Spleen (tissue), 11 donors: ENCODE measurements around the gene KCNJ5. TPM values are rescaled to one million over a fixed set of nuclear protein-coding genes. Genes with fewer than 3 reads are reported as not detected.

ENCODE experiments used
- DNase-seq: peaks from one replicate; pipeline ENCODE4 v3.0.0-alpha.2; 2020
- H3K27ac ChIP-seq, 8 donors: fragments of 200-600 bp; sonication (generic) in 7 of 8; 1 replicate in 4 of 8; 2 replicates in 4 of 8; pipeline versions ENCODE4 v1.5.0 to v1.8.0; 2016 to 2021; ENCODE audit warnings: inconsistent platforms in 4 of 8, mild to moderate bottlenecking in 4 of 8, moderate library complexity in 1 of 8
- H3K27me3 ChIP-seq, 7 donors: fragments of 200-600 bp; sonication (generic) in 6 of 7; replicated peaks in 1 of 7; 1 replicate in 4 of 7; 2 replicates in 3 of 7; pipeline versions ENCODE4 v1.5.0 to v1.8.0; 2016 to 2021; ENCODE audit warnings: inconsistent platforms in 3 of 7, mild to moderate bottlenecking in 1 of 7
- H3K36me3 ChIP-seq, 6 donors: fragments of 200-600 bp; sonication (generic) in 5 of 6; 1 replicate in 4 of 6; 2 replicates in 2 of 6; pipeline versions ENCODE4 v1.5.0 to v1.8.0; 2016 to 2021; ENCODE audit warnings: inconsistent platforms in 2 of 6
- H3K4me1 ChIP-seq, 6 donors: fragments of 200-600 bp; sonication (generic) in 5 of 6; 1 replicate in 3 of 6; 2 replicates in 3 of 6; pipeline versions ENCODE4 v1.5.0 to v1.8.0; 2016 to 2021; ENCODE audit warnings: inconsistent platforms in 3 of 6
- H3K4me3 ChIP-seq, 8 donors: fragments of 200-600 bp; sonication (generic) in 7 of 8; 1 replicate in 4 of 8; 2 replicates in 4 of 8; pipeline versions ENCODE4 v1.5.0 to v1.8.0; 2016 to 2021; ENCODE audit warnings: inconsistent platforms in 4 of 8, mild to moderate bottlenecking in 4 of 8, moderate library complexity in 2 of 8
- H3K9me3 ChIP-seq, 8 donors: fragments of 200-600 bp; sonication (generic) in 7 of 8; 1 replicate in 4 of 8; 2 replicates in 4 of 8; pipeline versions ENCODE4 v1.5.0 to v1.8.0; 2016 to 2021; ENCODE audit warnings: inconsistent platforms in 4 of 8
- CTCF ChIP-seq, 11 experiments: fragments of 200-600 bp in 7 of 11; fragments of 450-650 bp in 4 of 11; sonication (generic) in 4 of 11; IDR thresholded peaks in 8 of 11; conservative IDR thresholded peaks in 3 of 11; 1 replicate in 7 of 11; 2 replicates in 4 of 11; pipeline versions ENCODE4 v1.4.0 to v1.8.0; 2016 to 2021; ENCODE audit warnings: antibody characterized with exemption in 11 of 11, inconsistent platforms in 4 of 11, mild to moderate bottlenecking in 1 of 11
- POLR2A ChIP-seq, 3 donors: fragments of 450-650 bp; IDR thresholded peaks; one replicate each; pipeline ENCODE4 v1.5.1; 2017; ENCODE audit warnings: antibody characterized with exemption in 3 of 3, mild to moderate bottlenecking in 1 of 3
- POLR2AphosphoS5 ChIP-seq, 3 donors: sonication (generic); formaldehyde crosslinking; IDR thresholded peaks; one replicate each; pipeline ENCODE4 v1.5.1; 2017; ENCODE audit warnings: antibody characterized with exemption in 3 of 3
- WGBS, 5 donors: extraction: QIAGEN DNeasy Blood & Tissue Kit in 3 of 5; methylation state at CpG; one replicate each; pipeline versions ENCODE4 v1.1.5 to v1.1.7; 2013 to 2018; 5-methylcytosine and 5-hydroxymethylcytosine counted together
- intact Hi-C: fragments of 100-400 bp; cut with DNase I; formaldehyde crosslinking; loops from one replicate; pipeline ENCODE4 v1.15.0; 2023; ENCODE audit warnings: low total_unique reads
- polyA plus RNA-seq, 3 donors: library from polyadenylated mRNA; stranded (reverse); fragments of 200-250 nt; gene quantifications; one replicate each; pipeline ENCODE4 v1.2.1, GENCODE V29; 2013
- total RNA-seq, 7 donors: library from RNA; depleted of rRNA in 3 of 7; stranded (reverse); fragments of >200 nt in 3 of 7; fragmentation: NEBNext Ultra II Directional in 4 of 7; extraction: Animal tissue kit (Norgen Biotek cat#: 25700) in 4 of 7; gene quantifications; one replicate each; pipeline versions ENCODE4 v1.1.0 to v1.2.1, GENCODE V29; 2016 to 2021
- donor health status: healthy with polysubstance abuse.
- donor health status: DM: no; HTN: no; CAD: no; lungs with moderate emphysema.
- donor health status: DM: no; HTN: no; CAD: no.
- donor health status: Bipolar disorder and iron deficiency.
- donor health status: healthy.
- donor health status: DM: no; HTN: no; CAD: no.
- donor health status: DM: yes; HTN: yes; CAD: no.

Gene KCNJ5
- total and polyA plus RNA-seq, 10 donors: 0.42 to 45.4 (median 12.0) TPM

GRCh38 chr11:128948583-128948982 is 57.4 kb downstream of the KCNJ5 start:
- peaks cover 0 to 3% (median 0%) of the 10 kb centered on the region in 7 donors for H3K27me3 ChIP-seq
- H3K4me3 ChIP-seq: no peak overlapping the region
- 28 to 53% (median 33%) methylated on average over 3 of the region's 3 CpGs for WGBS, 5 donors
- no peak overlapping the region for H3K27ac ChIP-seq
- H3K36me3 ChIP-seq: no peaks in the 10 kb centered on the region
- TF ChIP-seq POLR2A (IDR thresholded peaks at IDR 0.05): no peak
- no peak for TF ChIP-seq POLR2AphosphoS5 (IDR thresholded peaks at IDR 0.05)
- TF ChIP-seq CTCF (IDR thresholded peaks at IDR 0.05 in 8 of 11, conservative IDR thresholded peaks at IDR 0.05 in 3 of 11): peak in 4 of 11 experiments; percentile 33 to 43 (median 38)
- H3K4me1 ChIP-seq: no peaks in the 10 kb centered on the region
- DNase-seq: no peak
- no peaks in the 10 kb centered on the region for H3K9me3 ChIP-seq
- intact Hi-C loops: no loop called here

- TF ChIP-seq CTCF (IDR thresholded peaks at IDR 0.05 in 8 of 11, conservative IDR thresholded peaks at IDR 0.05 in 3 of 11) (no peak), POLR2A (IDR thresholded peaks at IDR 0.05) (no peak), POLR2AphosphoS5 (IDR thresholded peaks at IDR 0.05) (no peak)
- no peaks in the 10 kb centered on the region for H3K36me3 ChIP-seq
- 84 to 88% (median 86%) methylated on average over 13 of the region's 13 CpGs for WGBS, 5 donors
- no peaks in the 10 kb centered on the region for H3K27me3 ChIP-seq
- no peak for DNase-seq
- no peaks in the 10 kb centered on the region for H3K9me3 ChIP-seq
- no peaks in the 10 kb centered on the region for H3K4me1 ChIP-seq
- intact Hi-C loops: loop anchor here (10.0 kb wide), 1 partner anchor 775 kb away; no protein-coding TSS in a partner anchor
- H3K27ac ChIP-seq: no peak overlapping the region
- H3K4me3 ChIP-seq: no peak overlapping the region
Observed at GRCh38 chr11:128949791-128950454, 58.8 kb downstream of the KCNJ5 start.

- 89 to 97% (median 92%) methylated on average over 16 of the region's 16 CpGs for WGBS, 5 donors
- H3K27ac ChIP-seq: no peak overlapping the region
- H3K4me1 ChIP-seq: peaks cover 0 to 8% (median 2%) of the 10 kb centered on the region in 6 donors
- H3K4me3 ChIP-seq: no peak overlapping the region
- no peaks in the 10 kb centered on the region for H3K9me3 ChIP-seq
- peaks cover 0 to 8% (median 0%) of the 10 kb centered on the region in 7 donors for H3K27me3 ChIP-seq
- H3K36me3 ChIP-seq: no peaks in the 10 kb centered on the region
- intact Hi-C loops: loop anchor here (10.0 kb wide), 1 partner anchor 778 kb away; no protein-coding TSS in a partner anchor
- no peak for DNase-seq
- TF ChIP-seq POLR2A (IDR thresholded peaks at IDR 0.05) (no peak), POLR2AphosphoS5 (IDR thresholded peaks at IDR 0.05) (no peak), CTCF (IDR thresholded peaks at IDR 0.05 in 8 of 11, conservative IDR thresholded peaks at IDR 0.05 in 3 of 11) (no peak)
Observed at GRCh38 chr11:128953151-128953550, 62.0 kb downstream of the KCNJ5 start.

GRCh38 chr11:128955636-128956035 is 64.5 kb downstream of the KCNJ5 start:
- no peak overlapping the region for H3K27ac ChIP-seq
- intact Hi-C loops: loop anchor here (2.0 to 10.0 kb wide), 2 partner anchors 71 to 781 kb away; no protein-coding TSS in a partner anchor
- WGBS, 5 donors: 62 to 92% (median 71%) methylated on average over 3 of the region's 3 CpGs
- peaks cover 0 to 8% (median 2%) of the 10 kb centered on the region in 6 donors for H3K4me1 ChIP-seq
- H3K27me3 ChIP-seq: peaks cover 0 to 8% (median 0%) of the 10 kb centered on the region in 7 donors
- TF ChIP-seq POLR2A (IDR thresholded peaks at IDR 0.05) (no peak), POLR2AphosphoS5 (IDR thresholded peaks at IDR 0.05) (no peak), CTCF (IDR thresholded peaks at IDR 0.05 in 8 of 11, conservative IDR thresholded peaks at IDR 0.05 in 3 of 11) (no peak)
- H3K36me3 ChIP-seq: no peaks in the 10 kb centered on the region
- no peak overlapping the region for H3K4me3 ChIP-seq
- H3K9me3 ChIP-seq: no peaks in the 10 kb centered on the region
- DNase-seq: no peak
